GM12878 (cell line): ENCODE results near the gene NAP1L1. TPM values are rescaled to one million over a fixed set of nuclear protein-coding genes. Genes with fewer than 3 reads are reported as not detected.

Experiments
- ATAC-seq: fragments of 200-7000 bp; cut with Tn5 transposase; 3 replicates; pipeline ENCODE4 v1.9.1; 2020; ENCODE audit warnings: mild to moderate bottlenecking, moderate library complexity
- BruUV-seq: library from RNA; stranded (reverse); fragments of 400-500 nt; replicated peaks from 2 replicates; lab custom pipeline; 2021; lab: Mats Ljungman, UMichigan
- CTCF ChIA-PET: fragments of 300-600 bp; sonication (Branson Sonifier 250); formaldehyde crosslinking; extraction: SDS; loops from one replicate; lab custom pipeline; 2021; ENCODE audit warnings: inconsistent platforms; lab: Yijun Ruan, JAX
- POLR2A ChIA-PET: fragments of 350-600 bp; formaldehyde crosslinking; extraction: SDS; loops from one replicate; lab custom pipeline; 2021; ENCODE audit warnings: inconsistent platforms; lab: Charles Lee
- RAD21 ChIA-PET: fragments of 300-600 bp; sonication (Branson Sonifier 250); formaldehyde crosslinking; loops from one replicate; lab custom pipeline; 2023; ENCODE audit warnings: antibody characterized with exemption; ENCODE audit not compliant: unreplicated experiment; lab: Charles Lee
- SMC1A ChIA-PET: fragments of 300-600 bp; sonication (Branson Sonifier 250); formaldehyde crosslinking; loops from one replicate; lab custom pipeline; 2023; ENCODE audit not compliant: unreplicated experiment, uncharacterized antibody; lab: Charles Lee
- DNase-seq: peaks from one replicate; pipeline ENCODE4 v3.0.0-alpha.2; 2011; ENCODE audit warnings: low read depth, low spot score
- FAIRE-seq: peaks from 3 replicates; lab custom pipeline; 2011; peaks lifted over from hg19 to GRCh38; lab: Jason Lieb, UNC
- H2AFZ ChIP-seq: 2 replicates; pipeline ENCODE4 v1.6.0; 2011; ENCODE audit warnings: low read depth, low read length, control low read depth; ENCODE audit not compliant: control insufficient read depth
- H3K27ac ChIP-seq: 2 replicates; pipeline ENCODE4 v1.5.1; 2011; ENCODE audit warnings: control low read depth; ENCODE audit not compliant: control insufficient read depth, insufficient read depth
- H3K27me3 ChIP-seq, 2 experiments: replicated peaks in 1 of 2; 2 replicates each; pipeline versions ENCODE4 v1.6.0 to v1.6.1; 2011; ENCODE audit warnings: low read length in 1 of 2; ENCODE audit not compliant: control insufficient read depth in 2 of 2, insufficient read depth in 2 of 2
- H3K36me3 ChIP-seq, 2 experiments: 2 replicates each; pipeline ENCODE4 v1.5.1; 2011; ENCODE audit warnings: low read length in 1 of 2; ENCODE audit not compliant: control insufficient read depth in 2 of 2, insufficient read depth in 2 of 2
- H3K4me1 ChIP-seq: 2 replicates; pipeline ENCODE4 v1.6.1; 2011; ENCODE audit warnings: mild to moderate bottlenecking, low read length, moderate library complexity, mixed read lengths; ENCODE audit not compliant: control insufficient read depth, insufficient read depth
- H3K4me2 ChIP-seq: 2 replicates; pipeline ENCODE4 v1.6.0; 2011; ENCODE audit warnings: control low read depth; ENCODE audit not compliant: control insufficient read depth, insufficient read depth
- H3K4me3 ChIP-seq: fragments of 200-600 bp; sonication (generic); 2 replicates; pipeline ENCODE4 v1.5.1; 2016
- H3K79me2 ChIP-seq: 2 replicates; pipeline ENCODE4 v1.6.0; 2011; ENCODE audit warnings: low read length; ENCODE audit not compliant: control insufficient read depth, insufficient read depth
- H3K9ac ChIP-seq: 2 replicates; pipeline ENCODE4 v1.8.0; 2011; ENCODE audit warnings: low read length, control low read depth, mixed read lengths; ENCODE audit not compliant: control insufficient read depth, insufficient read depth
- H3K9me3 ChIP-seq: replicated peaks from 3 replicates; pipeline ENCODE4 v1.5.1; 2011; ENCODE audit warnings: mild to moderate bottlenecking, low read length; ENCODE audit not compliant: control insufficient read depth, insufficient read depth
- H4K20me1 ChIP-seq: 2 replicates; pipeline ENCODE4 v1.6.0; 2011; ENCODE audit not compliant: control insufficient read depth, insufficient read depth
- HSF1 ChIP-seq: fragments of 150-350 bp; IDR thresholded peaks from 2 replicates; pipeline ENCODE4 v1.6.1; 2014; ENCODE audit warnings: mild to moderate bottlenecking, low read depth, low read length
- MTA2 ChIP-seq: fragments of 450-650 bp; IDR thresholded peaks from 2 replicates; pipeline ENCODE4 v1.6.1; 2016; ENCODE audit warnings: low read depth, mild to moderate bottlenecking, moderate library complexity
- NRF1 ChIP-seq: conservative IDR thresholded peaks from 2 replicates; pipeline ENCODE4 v1.6.1; 2011; ENCODE audit warnings: mild to moderate bottlenecking, low read depth, low read length, improper control_type of control experiment
- SPI1 ChIP-seq: IDR thresholded peaks from 2 replicates; pipeline ENCODE4 v1.6.1; 2011; ENCODE audit warnings: low read depth, mild to moderate bottlenecking, low read length, moderate library complexity, borderline replicate concordance; ENCODE audit not compliant: insufficient read depth
- ZBED1 ChIP-seq: IDR thresholded peaks from 2 replicates; pipeline ENCODE4 v1.6.1; 2016; ENCODE audit warnings: borderline replicate concordance
- ZNF384 ChIP-seq: IDR thresholded peaks from 2 replicates; pipeline ENCODE4 v1.6.1; 2012; ENCODE audit warnings: low read depth, mild to moderate bottlenecking, low read length, improper control_type of control experiment, borderline replicate concordance
- ZNF592 ChIP-seq: fragments of 450-650 bp; IDR thresholded peaks from 2 replicates; pipeline ENCODE4 v1.6.1; 2017; ENCODE audit warnings: mild to moderate bottlenecking, moderate library complexity
- in situ Hi-C: fragments of 300-500 bp; cut with MboI; formaldehyde crosslinking; loops from 9 replicates; pipeline ENCODE4 v1.14.3; 2018; ENCODE audit warnings: mixed read lengths
- intact Hi-C: fragments of 100-400 bp; cut with micrococcal nuclease; formaldehyde crosslinking; loops from one replicate; pipeline ENCODE4 v1.14.2; 2022; ENCODE audit not compliant: unreplicated experiment
- polyA plus RNA-seq, 11 experiments: library from polyadenylated mRNA; depleted of rRNA in 4 of 11; unstranded in 6 of 11; stranded (reverse) in 5 of 11; fragments of >200 nt; fragmentation: Nextera tagmentation in 4 of 11; fragmentation: Illumina TruSeq in 1 of 11; extraction: Ambion mirVana in 4 of 11; extraction: Trizol in 1 of 11; gene quantifications; 1 replicate in 1 of 11; 2 replicates in 10 of 11; pipeline versions ENCODE4 v1.2.1 to v1.2.3, GENCODE V29; 2011 to 2016; ENCODE audit warnings: inconsistent platforms in 2 of 11, missing spikeins in 2 of 11, low read depth in 1 of 11
- total RNA-seq, 4 experiments: library from RNA; depleted of rRNA in 3 of 4; stranded (reverse); fragments of >200 nt in 3 of 4; fragmentation: Illumina TruSeq in 1 of 4; extraction: Trizol in 1 of 4; gene quantifications; 2 replicates each; pipeline versions ENCODE4 v1.2.1 to v1.2.3, GENCODE V29; 2013 to 2021
- TF ChIP-seq, protein P1 (sequence below): IDR thresholded peaks from 2 replicates; pipeline ENCODE4 v1.6.1; 2012; ENCODE audit warnings: low read length, inconsistent platforms
- TF ChIP-seq, protein P2 (sequence below): IDR thresholded peaks from 2 replicates; pipeline ENCODE4 v1.6.1; 2011; ENCODE audit warnings: borderline replicate concordance, low read depth, mild to moderate bottlenecking, moderate library complexity, low read length; ENCODE audit not compliant: insufficient read depth, poor library complexity, severe bottlenecking

NAP1L1 gene
- total and polyA plus RNA-seq, 10 of the 15 experiments (the other 5 are each of a cell fraction or from before 2014, with no cell fraction given) = 256 to 1,036 (median 536) TPM

DNA sequence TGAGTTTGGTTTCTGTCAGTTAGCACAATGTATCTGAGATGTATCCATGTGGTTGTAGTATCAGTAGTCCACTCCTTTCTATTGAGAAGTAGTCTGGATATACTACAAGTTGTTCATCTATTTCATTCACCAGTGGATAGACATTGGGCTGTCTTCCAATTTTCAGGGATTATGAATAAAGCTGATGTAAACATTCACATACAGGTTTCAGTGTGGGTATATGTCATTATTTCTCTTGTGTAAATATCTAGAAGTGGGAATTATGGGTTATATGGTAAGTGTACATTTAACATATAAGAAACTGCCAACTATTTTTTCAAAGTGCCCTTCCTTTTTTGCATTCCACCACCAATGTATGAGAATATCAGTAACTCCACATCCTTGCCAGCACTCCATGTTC is 88.8 kb downstream of the NAP1L1 start:
- RAD21 ChIA-PET = interaction anchor here (0.9 kb wide), 3 partner anchors 9 to 31 kb away, joined by 3 read pairs; no protein-coding TSS in a partner anchor
- no peaks in the 10 kb centered on the region for H3K79me2 ChIP-seq
- no peak overlapping the region for H3K4me3 ChIP-seq
- TF ChIP-seq NRF1 = no peak
- TF ChIP-seq, protein P1, sequence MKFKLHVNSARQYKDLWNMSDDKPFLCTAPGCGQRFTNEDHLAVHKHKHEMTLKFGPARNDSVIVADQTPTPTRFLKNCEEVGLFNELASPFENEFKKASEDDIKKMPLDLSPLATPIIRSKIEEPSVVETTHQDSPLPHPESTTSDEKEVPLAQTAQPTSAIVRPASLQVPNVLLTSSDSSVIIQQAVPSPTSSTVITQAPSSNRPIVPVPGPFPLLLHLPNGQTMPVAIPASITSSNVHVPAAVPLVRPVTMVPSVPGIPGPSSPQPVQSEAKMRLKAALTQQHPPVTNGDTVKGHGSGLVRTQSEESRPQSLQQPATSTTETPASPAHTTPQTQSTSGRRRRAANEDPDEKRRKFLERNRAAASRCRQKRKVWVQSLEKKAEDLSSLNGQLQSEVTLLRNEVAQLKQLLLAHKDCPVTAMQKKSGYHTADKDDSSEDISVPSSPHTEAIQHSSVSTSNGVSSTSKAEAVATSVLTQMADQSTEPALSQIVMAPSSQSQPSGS = no peak
- TF ChIP-seq SPI1 = no peak
- TF ChIP-seq ZBED1 = no peak
- TF ChIP-seq MTA2 = no peak
- TF ChIP-seq ZNF384 = no peak
- no peak for TF ChIP-seq HSF1
- TF ChIP-seq ZNF592 = no peak
- TF ChIP-seq, protein P2, sequence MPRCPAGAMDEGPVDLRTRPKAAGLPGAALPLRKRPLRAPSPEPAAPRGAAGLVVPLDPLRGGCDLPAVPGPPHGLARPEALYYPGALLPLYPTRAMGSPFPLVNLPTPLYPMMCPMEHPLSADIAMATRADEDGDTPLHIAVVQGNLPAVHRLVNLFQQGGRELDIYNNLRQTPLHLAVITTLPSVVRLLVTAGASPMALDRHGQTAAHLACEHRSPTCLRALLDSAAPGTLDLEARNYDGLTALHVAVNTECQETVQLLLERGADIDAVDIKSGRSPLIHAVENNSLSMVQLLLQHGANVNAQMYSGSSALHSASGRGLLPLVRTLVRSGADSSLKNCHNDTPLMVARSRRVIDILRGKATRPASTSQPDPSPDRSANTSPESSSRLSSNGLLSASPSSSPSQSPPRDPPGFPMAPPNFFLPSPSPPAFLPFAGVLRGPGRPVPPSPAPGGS = no peak
- POLR2A ChIA-PET = interaction anchor here (0.7 kb wide), 1 partner anchor 15 kb away, joined by 4 read pairs; no protein-coding TSS in a partner anchor
- no TSS peak for BruUV-seq
- no peak for DNase-seq
- no peak overlapping the region for H2AFZ ChIP-seq
- ATAC-seq = no peak
- no peaks in the 10 kb centered on the region; a peak in 1 of 4 replicates for H3K27me3 ChIP-seq
- no peak overlapping the region for H3K9ac ChIP-seq
- CTCF ChIA-PET = no interaction called here
- no peaks in the 10 kb centered on the region for H3K4me1 ChIP-seq
- no peaks in the 10 kb centered on the region for H3K9me3 ChIP-seq
- no peak overlapping the region for H3K4me2 ChIP-seq
- intact Hi-C loops (no loop called here), in situ Hi-C loops (no loop called here)
- no peaks in the 10 kb centered on the region for H4K20me1 ChIP-seq
- H3K27ac ChIP-seq = no peak overlapping the region
- no peak for FAIRE-seq
- SMC1A ChIA-PET = interaction anchor here (0.8 to 1.9 kb wide), 6 partner anchors 8 to 179 kb away, joined by 3 to 4 read pairs (median 3); no protein-coding TSS in a partner anchor
- no peaks in the 10 kb centered on the region for H3K36me3 ChIP-seq
